GM15510 (cell line): ENCODE results near the gene SLC24A3.

Experiments
- POLR2A ChIP-seq: IDR thresholded peaks from 3 replicates; pipeline ENCODE4 v1.6.1; 2011; ENCODE audit warnings: borderline replicate concordance; ENCODE audit not compliant: insufficient read length; ENCODE audit errors: extremely low read depth

The SLC24A3 gene

GRCh38 chr20:19683188-19683587 lies 470.7 kb downstream of the SLC24A3 start:
- no peak for TF ChIP-seq POLR2A

DNA sequence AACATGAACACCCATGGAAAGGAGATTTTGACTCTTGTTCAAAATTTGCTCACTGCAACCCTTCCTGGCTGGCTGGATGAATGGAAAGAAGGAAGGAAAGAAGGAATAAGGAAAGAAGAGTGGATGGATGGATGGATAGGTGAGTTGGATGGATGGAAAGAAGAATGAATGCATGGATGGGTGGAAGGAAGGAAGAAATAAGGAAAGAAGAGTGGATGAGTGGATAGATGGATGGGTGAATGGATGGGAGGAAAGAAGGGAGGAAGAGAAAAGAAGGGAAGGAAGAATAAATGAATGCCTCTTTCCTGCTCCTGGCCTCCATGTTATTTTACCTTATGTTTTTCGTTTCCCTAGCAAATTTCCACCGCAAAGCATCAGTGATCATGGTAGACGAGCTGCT lies 471.4 kb downstream of the SLC24A3 start:
- no peak for TF ChIP-seq POLR2A

DNA sequence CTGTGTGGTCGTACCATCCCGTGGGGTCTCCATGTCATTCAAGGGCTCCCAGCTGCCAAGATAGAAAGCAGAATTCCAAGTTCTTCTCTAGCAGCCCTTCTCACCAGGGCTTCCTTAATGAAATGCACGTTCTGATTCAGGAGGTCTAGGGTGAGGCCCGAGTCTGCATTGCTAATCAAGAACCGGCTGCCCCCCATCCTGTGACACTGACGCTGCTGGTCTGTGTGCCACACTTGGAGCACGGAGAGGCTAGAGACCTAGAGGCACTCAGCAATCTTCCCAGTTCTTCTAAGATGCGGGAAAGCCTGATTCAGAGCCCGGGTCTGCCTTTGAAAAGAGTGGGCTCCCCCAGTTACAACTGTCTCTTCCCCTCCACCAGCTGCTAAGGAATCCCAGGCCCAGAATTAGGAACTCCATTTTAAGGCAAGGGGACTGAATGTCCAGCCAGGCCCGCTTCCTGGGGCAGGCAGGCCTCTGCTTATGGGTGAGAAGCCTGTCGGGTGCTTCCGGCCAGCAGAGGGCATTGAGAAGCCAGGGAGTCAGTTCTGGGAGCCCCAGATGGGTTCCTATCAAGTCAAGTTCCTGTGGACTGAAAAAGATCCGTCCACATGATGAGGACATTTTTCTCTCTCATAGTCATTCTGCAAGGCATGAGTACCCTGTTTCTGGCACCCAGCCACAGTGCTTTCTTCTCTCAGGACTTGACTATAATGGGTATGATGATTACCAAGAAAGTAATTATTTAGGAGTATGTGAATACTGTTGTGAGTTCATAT lies 475.8 kb downstream of the SLC24A3 start:
- TF ChIP-seq POLR2A, result no peak

- TF ChIP-seq POLR2A, result no peak
Measured at GRCh38 chr20:19690462-19690861, 478.0 kb downstream of the SLC24A3 start.

- no peak for TF ChIP-seq POLR2A
Measured at GRCh38 chr20:19691125-19691524, 478.7 kb downstream of the SLC24A3 start.

DNA sequence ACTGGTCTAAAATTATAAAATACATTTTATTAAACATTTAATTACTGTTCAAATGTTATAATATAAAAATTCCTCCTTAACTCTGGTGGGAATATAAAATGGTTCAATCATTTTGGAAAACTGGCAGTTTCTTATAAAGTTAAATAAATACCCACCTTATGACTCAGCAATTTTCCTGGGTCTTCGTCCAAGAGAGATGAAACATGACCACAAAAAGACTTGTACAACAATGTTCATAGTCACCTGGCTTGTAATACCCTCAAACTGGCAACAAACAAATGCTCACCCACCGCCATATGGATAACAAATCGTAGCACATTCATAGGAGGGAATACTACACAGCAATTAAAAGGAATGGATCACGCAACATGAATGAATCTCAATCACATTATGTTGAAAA lies 479.7 kb downstream of the SLC24A3 start:
- TF ChIP-seq POLR2A, result no peak

GRCh38 chr20:19692685-19693119 lies 480.3 kb downstream of the SLC24A3 start:
- no peak for TF ChIP-seq POLR2A

DNA sequence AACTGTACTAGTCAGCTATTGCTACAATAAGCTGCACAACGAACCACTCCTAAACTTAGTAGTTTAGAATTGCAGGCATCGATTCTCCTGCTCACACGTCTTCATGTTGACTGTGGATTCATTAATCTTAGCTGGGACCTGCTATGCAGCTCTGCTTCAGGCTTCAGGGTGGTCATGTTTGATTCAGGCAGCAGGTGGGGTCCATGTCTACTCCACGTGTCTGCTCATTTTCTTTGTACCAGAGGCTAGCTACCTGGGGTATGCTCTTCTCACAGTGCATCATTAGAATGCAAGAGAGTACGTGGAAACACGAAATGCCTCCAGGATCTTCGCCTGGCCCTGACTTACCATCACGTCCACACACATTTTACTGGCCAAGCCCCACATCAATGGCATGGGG lies 481.1 kb downstream of the SLC24A3 start:
- no peak for TF ChIP-seq POLR2A

GRCh38 chr20:19695081-19695480 lies 482.6 kb downstream of the SLC24A3 start:
- no peak for TF ChIP-seq POLR2A

GRCh38 chr20:19696620-19697019 lies 484.2 kb downstream of the SLC24A3 start:
- TF ChIP-seq POLR2A, result no peak

DNA sequence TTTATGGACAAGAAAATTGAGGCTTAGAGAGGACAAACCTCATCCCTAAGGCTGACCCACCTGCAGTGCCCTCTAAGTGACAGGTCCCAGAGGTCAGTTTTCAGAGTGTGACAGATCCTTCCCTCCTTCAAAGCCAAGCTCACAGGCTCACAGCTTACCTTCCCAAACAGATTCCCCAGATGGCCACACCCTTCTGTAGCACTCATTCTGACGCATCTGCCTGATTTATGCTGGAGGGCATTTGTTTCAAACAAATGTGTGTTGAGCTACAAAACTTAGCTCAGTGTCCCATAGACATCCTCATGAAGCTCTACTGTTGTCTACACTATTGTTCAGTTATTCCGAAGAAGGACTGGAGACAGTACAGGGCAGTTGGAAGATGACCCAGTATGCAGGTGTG lies 485.0 kb downstream of the SLC24A3 start:
- TF ChIP-seq POLR2A, result no peak

DNA sequence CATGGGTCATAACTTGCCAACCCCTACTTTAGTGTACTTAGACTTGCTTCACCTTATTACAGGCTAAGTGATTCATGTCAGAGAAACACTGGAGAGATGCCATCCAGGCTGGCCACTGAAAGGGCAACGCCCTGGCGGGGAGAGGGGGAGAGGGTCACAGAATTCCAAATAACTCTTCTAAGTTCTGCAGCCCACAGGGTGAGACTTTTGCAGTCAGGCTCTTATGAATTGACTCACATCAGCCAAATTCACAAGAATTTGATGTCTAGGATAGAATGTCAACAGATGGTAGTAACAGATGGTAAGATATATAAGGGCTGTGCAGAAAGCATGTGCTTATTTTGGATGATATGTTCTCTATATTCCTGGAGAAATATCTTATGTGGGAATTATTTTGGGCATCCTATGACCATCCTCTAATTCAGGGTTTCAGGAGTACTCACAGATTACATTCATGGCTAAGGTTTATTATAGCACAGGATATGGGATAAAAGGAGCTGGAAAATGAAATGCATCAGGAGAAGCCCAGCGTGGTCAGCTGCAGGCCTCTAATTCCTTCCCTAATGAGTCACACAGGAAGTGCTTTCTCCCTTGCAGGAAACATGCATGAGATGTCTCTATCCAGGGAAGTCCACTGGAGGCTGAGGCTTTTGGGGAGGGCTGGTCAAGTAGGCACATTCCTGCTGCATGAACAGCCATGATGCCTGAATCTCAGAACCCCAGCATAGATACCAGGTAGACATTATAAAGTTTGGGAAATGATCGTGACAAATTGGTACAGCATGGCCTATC lies 486.9 kb downstream of the SLC24A3 start:
- no peak for TF ChIP-seq POLR2A

DNA sequence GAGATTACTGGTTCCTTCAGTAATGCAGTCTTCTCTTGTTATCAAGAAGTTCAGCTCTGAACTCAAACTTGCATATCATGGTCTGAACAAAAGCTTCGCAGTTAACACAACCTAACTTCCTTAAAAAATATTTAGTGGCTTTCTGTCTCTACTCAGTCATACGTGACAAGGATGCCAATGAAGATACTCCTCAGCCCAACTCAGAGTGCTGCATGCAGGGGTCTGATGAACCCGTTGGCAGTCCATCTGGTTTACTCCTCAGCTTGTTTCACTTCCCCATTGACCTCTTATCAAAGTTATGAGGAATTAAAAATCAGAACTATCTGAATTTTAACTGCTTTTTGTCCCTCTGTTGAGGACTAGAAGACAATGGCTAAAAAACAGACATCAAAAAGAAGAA lies 489.0 kb downstream of the SLC24A3 start:
- no peak for TF ChIP-seq POLR2A

DNA sequence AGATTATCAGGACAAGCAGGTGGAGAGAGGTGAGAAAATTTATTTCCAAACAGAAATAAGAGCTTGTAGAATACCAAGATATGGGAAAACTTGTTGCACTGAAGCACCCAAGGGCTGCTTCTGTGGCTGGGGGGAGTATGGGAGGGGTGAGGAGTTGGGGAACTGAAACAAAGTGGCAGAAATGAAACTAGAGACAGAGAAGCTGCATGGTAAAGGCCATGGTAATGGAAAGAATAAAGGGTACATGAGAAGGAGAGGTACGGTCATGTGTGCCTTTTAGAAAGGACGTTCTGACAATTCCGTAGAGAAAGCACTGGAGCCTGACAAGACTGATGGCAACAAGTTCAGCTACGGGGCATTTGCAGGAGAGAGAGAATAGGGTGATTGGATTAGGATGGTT lies 494.0 kb downstream of the SLC24A3 start:
- no peak for TF ChIP-seq POLR2A

DNA sequence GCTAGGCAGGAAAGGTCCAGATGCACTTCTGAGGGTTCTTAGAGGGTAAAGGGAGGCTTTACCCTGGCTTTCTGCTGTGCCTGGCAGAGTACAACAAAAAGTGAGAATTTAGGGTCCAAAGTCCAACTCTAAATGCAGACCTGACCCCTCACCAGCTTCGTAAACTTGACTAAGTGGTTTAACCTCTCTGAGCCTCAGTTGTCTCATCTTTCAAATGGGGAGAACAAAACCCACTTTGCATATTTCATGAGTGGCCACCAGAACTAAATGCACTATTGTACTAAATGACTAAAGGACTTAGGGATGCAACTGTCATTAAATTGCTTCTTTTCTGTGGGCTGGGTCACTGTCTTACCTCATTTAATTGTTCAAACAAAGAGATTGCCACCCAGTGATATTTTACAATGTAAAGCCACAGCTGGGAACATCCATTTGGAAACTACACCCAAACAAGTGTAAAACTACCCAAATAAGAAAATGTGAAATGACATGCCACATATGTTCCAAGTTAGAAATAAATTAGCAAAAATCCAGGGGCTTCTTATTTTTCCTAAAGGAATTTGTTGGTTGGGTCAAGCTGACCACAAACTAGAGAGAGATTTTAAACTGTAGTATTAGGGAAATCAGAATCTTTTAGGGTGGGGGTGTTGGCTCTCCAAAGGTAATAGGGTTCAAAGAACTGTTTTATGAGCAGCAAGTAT lies 497.3 kb downstream of the SLC24A3 start:
- no peak for TF ChIP-seq POLR2A
